ENCODE results near the gene NEK6. TPM values are rescaled to one million over a fixed set of nuclear protein-coding genes. Genes with fewer than 3 reads are reported as not detected.

NEK6 gene
- total RNA-seq, 1 experiment from 2014 or later: 57.9 TPM

DNA sequence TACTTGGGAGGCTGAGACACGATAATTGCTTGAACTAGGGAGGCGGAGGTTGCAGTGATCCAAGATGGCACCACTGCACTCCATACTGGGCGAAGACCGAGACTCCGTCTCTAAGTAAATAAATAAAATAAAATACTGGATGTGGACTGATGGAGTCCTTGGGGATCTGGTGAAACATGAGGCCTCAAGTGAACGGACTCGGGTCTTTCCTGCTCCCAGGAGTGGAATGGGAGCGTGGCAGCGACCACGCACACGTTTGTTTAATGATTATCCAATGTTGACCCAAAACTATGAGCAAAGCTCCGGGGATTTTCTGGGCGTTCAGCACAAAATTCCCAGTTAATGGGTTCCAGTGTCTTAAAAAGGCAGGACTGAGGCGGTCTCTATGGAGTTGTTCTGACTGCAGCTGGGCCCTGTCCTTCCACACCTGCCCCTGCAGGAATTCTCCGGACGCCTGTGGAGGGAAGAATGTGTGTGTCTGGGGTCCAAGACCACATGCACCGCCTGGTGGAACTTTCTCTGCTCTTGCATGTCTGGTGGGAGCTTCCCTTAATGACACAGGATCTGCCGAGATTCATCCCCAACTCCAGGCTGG, 26.6 kb downstream of the NEK6 start:
- Histone ChIP-seq H4K20me1 (ENCODE audit: insufficient read depth) (no peaks in the 10 kb centered on the region), H2AFZ (no peak overlapping the region), H3K9me3 (ENCODE audit: insufficient read depth, low read depth) (no peaks in the 10 kb centered on the region), H3K79me2 (ENCODE audit: low read depth) (peaks cover 6% of the 10 kb centered on the region; the same call in 1 of the 2 replicates), H3K9me2 (ENCODE audit: insufficient read depth) (no peaks in the 10 kb centered on the region), H3K27me3 (ENCODE audit: insufficient read depth, low read depth) (no peaks in the 10 kb centered on the region), H3K4me2 (no peak overlapping the region), H3K4me3 (no peak overlapping the region), H3K36me3 (ENCODE audit: low read depth) (no peaks in the 10 kb centered on the region), H3K4me1 (replicated peaks; ENCODE audit: insufficient read depth) (no peaks in the 10 kb centered on the region), H3K27ac (no peak overlapping the region), H3F3A (ENCODE audit: insufficient read depth, low read depth) (no peaks in the 10 kb centered on the region)
- no peak for DNase-seq
- intact Hi-C loops (cut with micrococcal nuclease; ENCODE audit: unreplicated experiment): no loop called here
- POLR2A ChIA-PET (ENCODE audit: unreplicated experiment): no interaction called here
- BruUV-seq (replicated peaks): no TSS peak
- TF ChIP-seq EZH2 (IDR thresholded peaks at IDR 0.05; ENCODE audit: low read depth): no peak
- TF ChIP-seq, protein P1, sequence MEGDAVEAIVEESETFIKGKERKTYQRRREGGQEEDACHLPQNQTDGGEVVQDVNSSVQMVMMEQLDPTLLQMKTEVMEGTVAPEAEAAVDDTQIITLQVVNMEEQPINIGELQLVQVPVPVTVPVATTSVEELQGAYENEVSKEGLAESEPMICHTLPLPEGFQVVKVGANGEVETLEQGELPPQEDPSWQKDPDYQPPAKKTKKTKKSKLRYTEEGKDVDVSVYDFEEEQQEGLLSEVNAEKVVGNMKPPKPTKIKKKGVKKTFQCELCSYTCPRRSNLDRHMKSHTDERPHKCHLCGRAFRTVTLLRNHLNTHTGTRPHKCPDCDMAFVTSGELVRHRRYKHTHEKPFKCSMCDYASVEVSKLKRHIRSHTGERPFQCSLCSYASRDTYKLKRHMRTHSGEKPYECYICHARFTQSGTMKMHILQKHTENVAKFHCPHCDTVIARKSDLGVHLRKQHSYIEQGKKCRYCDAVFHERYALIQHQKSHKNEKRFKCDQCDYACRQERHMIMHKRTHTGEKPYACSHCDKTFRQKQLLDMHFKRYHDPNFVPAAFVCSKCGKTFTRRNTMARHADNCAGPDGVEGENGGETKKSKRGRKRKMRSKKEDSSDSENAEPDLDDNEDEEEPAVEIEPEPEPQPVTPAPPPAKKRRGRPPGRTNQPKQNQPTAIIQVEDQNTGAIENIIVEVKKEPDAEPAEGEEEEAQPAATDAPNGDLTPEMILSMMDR (conservative IDR thresholded peaks at IDR 0.05): no peak
- CTCF ChIA-PET: no interaction called here

DNA sequence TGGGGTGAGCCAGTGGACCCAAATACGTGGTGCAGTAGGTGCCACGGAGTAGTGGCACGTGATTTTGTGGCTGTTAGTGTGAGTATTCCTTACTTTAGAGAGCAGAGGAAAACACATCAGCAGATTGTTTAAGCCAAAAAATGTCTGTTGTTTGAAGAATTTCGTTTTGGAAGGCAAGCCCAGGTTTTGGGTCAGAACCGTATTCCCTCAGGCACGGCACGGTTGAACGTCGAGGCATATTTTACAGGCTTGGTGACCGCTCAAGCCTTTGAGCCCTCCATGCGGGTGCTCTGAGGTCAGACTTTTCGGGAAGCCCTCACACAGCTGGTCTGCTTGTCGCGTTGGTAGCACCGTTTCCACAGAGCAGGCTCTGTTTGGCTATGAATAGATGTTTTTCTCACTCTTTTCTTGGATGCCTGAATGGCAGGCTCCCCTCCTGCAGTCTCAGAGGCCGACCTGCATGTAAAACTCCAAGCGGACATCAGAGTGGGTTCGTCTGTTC, 27.2 kb downstream of the NEK6 start:
- no peak overlapping the region for H3K27ac ChIP-seq
- ChIA-PET POLR2A (ENCODE audit: unreplicated experiment) (no interaction called here), CTCF (no interaction called here)
- H3K4me2 ChIP-seq: no peak overlapping the region
- no peak for TF ChIP-seq EZH2 (IDR thresholded peaks at IDR 0.05; ENCODE audit: low read depth)
- TF ChIP-seq, protein P1 (conservative IDR thresholded peaks at IDR 0.05): no peak
- no peaks in the 10 kb centered on the region for H3F3A ChIP-seq (ENCODE audit: insufficient read depth, low read depth)
- no peak for DNase-seq
- peaks cover 6% of the 10 kb centered on the region; the same call in 1 of the 2 replicates for H3K79me2 ChIP-seq (ENCODE audit: low read depth)
- H3K9me3 ChIP-seq (ENCODE audit: insufficient read depth, low read depth): no peaks in the 10 kb centered on the region
- H3K4me1 ChIP-seq (replicated peaks; ENCODE audit: insufficient read depth): no peaks in the 10 kb centered on the region
- H3K4me3 ChIP-seq: no peak overlapping the region
- no peaks in the 10 kb centered on the region for H3K9me2 ChIP-seq (ENCODE audit: insufficient read depth)
- no TSS peak for BruUV-seq (replicated peaks)
- no peaks in the 10 kb centered on the region for H3K27me3 ChIP-seq (ENCODE audit: insufficient read depth, low read depth)
- H3K36me3 ChIP-seq (ENCODE audit: low read depth): no peaks in the 10 kb centered on the region
- no peak overlapping the region for H2AFZ ChIP-seq
- H4K20me1 ChIP-seq (ENCODE audit: insufficient read depth): no peaks in the 10 kb centered on the region
- intact Hi-C loops (cut with micrococcal nuclease; ENCODE audit: unreplicated experiment): no loop called here

DNA sequence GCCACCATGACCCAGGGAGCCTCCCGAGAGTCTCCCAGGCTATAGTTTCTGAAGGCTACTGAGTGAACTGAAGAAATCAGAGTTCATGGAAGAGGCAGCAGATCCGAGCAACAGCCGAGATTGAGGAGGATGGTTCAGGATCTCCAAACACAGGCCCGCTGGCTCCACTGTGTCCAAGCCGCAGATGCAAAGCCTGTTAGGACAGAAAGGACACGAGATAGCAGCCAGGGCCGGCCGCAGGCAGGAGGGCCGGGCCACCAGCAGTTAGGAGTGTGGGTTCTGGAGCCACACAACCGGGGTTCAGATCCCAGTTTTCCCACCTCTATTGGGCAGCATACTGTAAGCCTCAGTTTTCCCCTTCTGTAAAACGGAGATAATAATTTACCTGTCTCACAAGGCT, 27.7 kb downstream of the NEK6 start:
- H3K27me3 ChIP-seq (ENCODE audit: insufficient read depth, low read depth): no peaks in the 10 kb centered on the region
- ChIA-PET CTCF (no interaction called here), POLR2A (ENCODE audit: unreplicated experiment) (interaction anchor here (0.6 kb wide), 1 partner anchor 26 kb away, joined by 4 read pairs; no protein-coding TSS in a partner anchor)
- H3K36me3 ChIP-seq (ENCODE audit: low read depth): no peaks in the 10 kb centered on the region
- H3K4me3 ChIP-seq: no peak overlapping the region
- H3K79me2 ChIP-seq (ENCODE audit: low read depth): peaks cover 2% of the 10 kb centered on the region; the same call in 1 of the 2 replicates
- no peaks in the 10 kb centered on the region for H4K20me1 ChIP-seq (ENCODE audit: insufficient read depth)
- intact Hi-C loops (cut with micrococcal nuclease; ENCODE audit: unreplicated experiment): no loop called here
- H2AFZ ChIP-seq: no peak overlapping the region
- BruUV-seq (replicated peaks): no TSS peak
- H3K9me3 ChIP-seq (ENCODE audit: insufficient read depth, low read depth): no peaks in the 10 kb centered on the region
- no peaks in the 10 kb centered on the region for H3K9me2 ChIP-seq (ENCODE audit: insufficient read depth)
- H3K27ac ChIP-seq: no peak overlapping the region
- H3K4me2 ChIP-seq: no peak overlapping the region
- H3F3A ChIP-seq (ENCODE audit: insufficient read depth, low read depth): no peaks in the 10 kb centered on the region
- H3K4me1 ChIP-seq (replicated peaks; ENCODE audit: insufficient read depth): no peaks in the 10 kb centered on the region
- TF ChIP-seq EZH2 (IDR thresholded peaks at IDR 0.05; ENCODE audit: low read depth): no peak
- TF ChIP-seq, protein P1 (conservative IDR thresholded peaks at IDR 0.05): no peak
- no peak for DNase-seq

Measured in PC-9 (cell line).